Motor neuron (in vitro differentiated cells): ENCODE measurements around the gene KRTAP1-4. TPM values are rescaled to one million over a fixed set of nuclear protein-coding genes. Genes with fewer than 3 reads are reported as not detected.
A peak's percentile ranks its signal among the peaks of the same experiment; 100 is the strongest.
"Not testable (repeated sequence)": the region's sequence is repeated elsewhere in the genome, so short reads cannot be mapped to it uniquely, and the experiment has no call there.

ENCODE experiments used
- ATAC-seq, 8 experiments: fragments of 200-7000 bp; cut with Tn5 transposase; replicated peaks in 6 of 8; 2 replicates each; pipeline ENCODE4 v1.8.0; 2021; ENCODE audit warnings: mild to moderate bottlenecking in 8 of 8, moderate library complexity in 8 of 8
- H3K27ac ChIP-seq, 2 donors: fragments of 250-450 bp; sonication (Bioruptor Pico); 2 replicates each; pipeline ENCODE4 v1.9.0; 2021; ENCODE audit warnings: antibody characterized with exemption in 2 of 2, mild to moderate bottlenecking in 2 of 2, moderate library complexity in 1 of 2
- H3K4me1 ChIP-seq, 2 donors: fragments of 250-450 bp; sonication (Bioruptor Pico); replicated peaks in 1 of 2; 2 replicates each; pipeline ENCODE4 v1.6.1; 2021; ENCODE audit warnings: antibody characterized with exemption in 2 of 2, mild to moderate bottlenecking in 2 of 2, moderate library complexity in 1 of 2
- H3K4me3 ChIP-seq, 5 donors: fragments of 250-450 bp; sonication (Bioruptor Pico); 2 replicates each; pipeline ENCODE4 v1.9.0; 2021; ENCODE audit warnings: antibody characterized with exemption in 5 of 5, mild to moderate bottlenecking in 5 of 5, moderate library complexity in 4 of 5
- WGBS, 10 experiments: fragments of 450-650 bp; shearing (Covaris generic); methylation state at CpG; one replicate each; pipeline ENCODE4 v1.0.0; 2022; 5-methylcytosine and 5-hydroxymethylcytosine counted together
- in situ Hi-C, 9 experiments: fragments of 400-800 bp; cut with MboI; loops; one replicate each; pipeline ENCODE4 v1.15.0; 2021; ENCODE audit warnings: low sequenced_read_pairs in 9 of 9, low pct_unique_long_range_greater_than_20kb in 2 of 9; ENCODE audit not compliant: unreplicated experiment in 9 of 9
- total RNA-seq, 8 experiments: library from RNA; unstranded; fragments of 300-600 nt; gene quantifications; 2 replicates each; pipeline versions ENCODE4 v1.2.3 to v1.2.4, GENCODE V29; 2022

The KRTAP1-4 gene
- total RNA-seq, 8 experiments from 2014 or later = not detected

DNA sequence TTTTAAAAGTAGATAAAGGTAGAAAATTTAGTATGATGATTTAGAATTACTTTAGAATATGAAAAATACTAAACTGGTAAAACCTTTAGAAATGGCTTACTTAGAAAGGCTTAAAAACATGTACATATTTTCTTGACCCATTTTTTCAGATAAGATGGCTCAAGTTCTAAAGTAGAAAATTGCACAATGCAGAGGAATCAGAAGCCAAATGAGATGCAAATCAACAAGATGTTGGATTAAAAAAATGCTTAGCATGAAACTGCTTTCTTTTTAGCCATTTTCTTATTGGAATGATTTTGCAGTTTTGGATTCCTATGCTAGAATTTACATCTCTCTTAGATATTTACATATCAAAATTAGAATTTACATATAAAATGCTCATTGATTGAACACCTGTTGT, 19.6 kb downstream of the KRTAP1-4 start:
- Histone ChIP-seq H3K27ac (no peak overlapping the region), H3K4me1 (peaks cover 0 to 6% of the 10 kb centered on the region in 2 donors), H3K4me3 (no peak overlapping the region)
- ATAC-seq = no peak
- in situ Hi-C loops = no loop called here

DNA sequence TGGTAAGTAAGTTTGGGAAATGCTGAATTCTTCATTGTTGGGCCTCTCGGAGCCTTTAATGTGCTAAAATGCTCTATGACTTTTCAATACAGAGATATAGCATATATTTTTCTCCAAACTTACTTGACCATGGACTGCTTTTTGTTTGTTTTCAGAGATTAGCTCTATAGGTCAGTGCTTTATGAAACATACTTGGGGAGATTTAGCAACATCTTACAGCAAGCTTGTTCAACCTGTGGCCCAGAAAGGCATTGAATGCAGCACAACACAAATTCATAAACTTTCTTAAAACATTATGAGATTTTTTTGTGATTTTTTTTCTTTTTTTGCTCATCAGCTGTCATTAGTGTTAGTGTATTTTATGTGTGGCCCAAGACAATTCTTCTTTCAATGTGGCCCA, 20.1 kb downstream of the KRTAP1-4 start:
- no peak for ATAC-seq
- 22 to 100% (median 86%) methylated on average over 1 of the region's 1 CpG; no CpG with 5 or more reads in 2 of the 10 experiments for WGBS, 10 experiments
- H3K27ac ChIP-seq = no peak overlapping the region
- in situ Hi-C loops = no loop called here
- H3K4me1 ChIP-seq = peaks cover 0 to 6% of the 10 kb centered on the region in 2 donors
- no peak overlapping the region for H3K4me3 ChIP-seq

DNA sequence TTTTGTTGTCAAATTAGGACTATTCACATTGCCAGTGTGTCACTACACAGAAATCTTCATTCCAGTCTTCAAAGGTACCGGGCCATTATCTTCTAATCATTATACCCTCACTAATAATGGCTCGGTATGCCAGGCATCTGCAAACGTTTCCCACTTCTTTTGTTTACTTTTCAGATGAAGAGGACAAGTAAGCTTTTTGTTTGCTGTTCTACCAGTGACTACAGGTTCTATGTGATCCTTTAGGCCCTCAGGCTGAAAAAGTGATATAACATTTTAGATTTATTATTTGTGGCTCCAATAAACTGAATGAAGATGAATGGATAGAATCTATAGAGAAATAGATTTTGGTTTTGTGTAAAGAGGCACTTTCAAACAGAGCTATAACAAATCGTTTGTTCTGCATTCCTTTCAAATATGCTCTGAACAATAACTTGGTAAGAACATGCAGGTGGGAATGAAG, 20.7 kb downstream of the KRTAP1-4 start:
- Histone ChIP-seq H3K4me1 (peaks cover 0 to 6% of the 10 kb centered on the region in 2 donors), H3K4me3 (no peak overlapping the region), H3K27ac (no peak overlapping the region)
- peak in 1 of 8 experiments; percentile 18 for ATAC-seq
- WGBS, 10 experiments = 13 to 80% (median 52%) methylated on average over 2 to 4 of the region's 4 CpGs; no CpG with 5 or more reads in 1 of the 10 experiments
- in situ Hi-C loops = no loop called here

DNA sequence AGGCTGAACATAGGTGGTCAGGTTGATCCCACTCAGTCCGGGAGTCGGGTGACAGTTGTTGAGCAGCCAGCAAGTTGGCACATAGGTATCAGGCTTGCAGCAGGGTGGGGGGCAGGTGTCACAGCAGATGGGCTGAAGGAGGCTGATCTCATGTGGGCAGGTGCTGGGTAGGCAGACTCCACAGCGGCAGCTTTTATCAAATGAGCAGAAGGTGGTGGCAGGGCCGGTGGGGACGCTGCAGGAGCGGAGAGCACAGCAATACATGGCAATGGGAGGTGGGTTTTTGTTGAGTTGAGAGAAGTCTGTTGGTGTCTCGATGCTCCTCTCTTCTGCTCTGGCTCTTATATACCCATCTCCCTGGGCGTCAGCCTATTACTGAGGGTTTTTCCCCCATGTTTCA, 21.2 kb downstream of the KRTAP1-4 start, which contains the start of gene KRTAP3-1:
KRTAP3-1 (minus strand) TSS at position 318 of the 400 bp plus-strand sequence; CDS start at position 264, 54 bp downstream.
- ATAC-seq = no peak
- Histone ChIP-seq H3K27ac (no peak within 1 kb of the TSS), H3K4me1 (peaks cover 0 to 3% of the 10 kb centered on the region in 2 donors), H3K4me3 (no peak within 1 kb of the TSS)
- in situ Hi-C loops = no loop called here
- 40 to 100% (median 83%) methylated on average over 1 to 5 of the region's 8 CpGs; no CpG with 5 or more reads in 3 of the 10 experiments for WGBS, 10 experiments

DNA sequence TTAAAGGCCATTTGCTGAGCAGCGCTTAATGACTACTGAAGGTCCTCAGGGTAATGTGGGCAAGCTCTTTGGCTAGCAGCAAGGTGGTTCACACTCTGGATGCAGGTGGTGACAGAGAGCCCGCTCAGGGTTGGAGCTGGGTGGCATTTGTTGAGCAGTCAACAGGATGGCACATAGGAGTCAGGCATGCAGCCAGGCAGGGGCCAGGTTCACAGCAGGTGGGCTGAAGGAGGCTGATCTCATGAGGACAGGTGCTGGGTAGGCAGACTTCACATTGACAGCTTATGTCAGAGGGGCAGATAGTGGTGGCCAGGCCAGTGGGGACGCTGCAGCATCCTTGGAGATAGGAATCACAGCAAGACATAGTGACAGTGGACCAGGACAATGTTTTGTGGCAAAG, 25.6 kb downstream of the KRTAP1-4 start:
- in situ Hi-C loops = no loop called here
- 80 to 100% (median 98%) methylated on average over 1 to 3 of the region's 3 CpGs; no CpG with 5 or more reads in 4 of the 10 experiments for WGBS, 10 experiments
- Histone ChIP-seq H3K27ac (no peak overlapping the region), H3K4me3 (no peak overlapping the region), H3K4me1 (peaks cover 0 to 2% of the 10 kb centered on the region in 2 donors)
- ATAC-seq = no peak

DNA sequence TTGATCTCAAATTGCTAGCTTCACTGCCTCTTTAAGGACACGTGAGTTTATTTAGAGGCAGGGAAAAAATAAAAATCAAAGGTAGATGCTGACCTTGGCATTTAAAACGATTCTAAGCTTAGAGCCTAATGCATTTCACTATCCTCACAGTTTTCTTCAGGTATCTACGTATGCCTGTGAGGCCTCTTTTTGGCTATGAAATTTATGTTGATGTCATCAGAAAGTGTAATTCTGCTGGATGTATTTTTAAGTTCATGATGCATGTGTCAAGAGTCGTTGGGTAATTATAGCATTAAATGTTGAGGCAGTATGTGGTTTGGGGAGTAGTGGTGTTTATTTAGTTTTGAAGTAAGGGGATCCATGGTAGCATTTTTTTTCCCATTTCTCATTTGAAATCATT, 26.1 kb downstream of the KRTAP1-4 start:
- Histone ChIP-seq H3K4me3 (no peak overlapping the region), H3K4me1 (peaks cover 0 to 2% of the 10 kb centered on the region in 2 donors), H3K27ac (no peak overlapping the region)
- WGBS, 10 experiments = 40 to 88% (median 73%) methylated on average over 1 to 4 of the region's 4 CpGs; no CpG with 5 or more reads in 1 of the 10 experiments
- ATAC-seq = no peak
- in situ Hi-C loops = no loop called here

DNA sequence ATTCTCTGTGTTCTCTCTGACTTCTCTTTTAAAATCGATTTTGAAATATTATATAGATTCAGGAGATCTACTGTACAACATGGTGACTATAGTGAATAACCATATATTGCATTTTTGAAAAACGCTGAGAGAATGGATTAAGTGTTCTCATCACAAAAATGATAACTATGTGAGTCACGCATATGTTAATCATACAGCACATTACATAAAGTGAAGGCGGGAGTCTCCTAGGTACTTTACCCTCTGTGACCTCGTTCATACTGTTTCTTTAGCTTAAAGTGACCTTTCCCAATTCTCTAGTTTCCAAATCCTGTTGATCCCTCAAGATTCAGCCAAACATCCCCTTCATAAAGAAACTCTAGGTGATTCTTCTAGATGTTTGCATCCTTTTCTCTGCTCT, 27.2 kb downstream of the KRTAP1-4 start:
- in situ Hi-C loops = no loop called here
- ATAC-seq = peak in 3 of 8 experiments; percentile 48 to 96 (median 62)

DNA sequence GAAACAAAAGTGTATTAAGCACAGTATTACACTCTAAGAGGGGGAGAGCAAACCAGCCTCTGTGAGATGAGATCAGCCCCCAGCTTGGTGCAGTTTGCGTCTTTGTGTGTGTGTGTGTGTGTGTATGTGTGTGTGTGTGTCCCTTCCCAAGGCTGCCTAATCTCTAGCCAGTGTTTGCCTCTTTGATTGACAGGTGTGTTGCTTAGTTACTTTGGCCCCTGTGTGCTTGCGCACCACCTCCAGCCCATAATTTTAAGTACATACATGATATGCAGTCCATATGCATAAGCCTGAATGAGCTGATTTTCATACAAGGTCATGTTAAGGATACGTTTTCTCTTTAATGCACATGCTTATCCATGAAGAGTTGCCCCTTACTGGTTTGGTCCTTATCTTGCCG, 28.2 kb downstream of the KRTAP1-4 start:
- in situ Hi-C loops = no loop called here
- ATAC-seq = no peak
- Histone ChIP-seq H3K27ac (no peak overlapping the region), H3K4me1 (peaks cover 5 to 7% of the 10 kb centered on the region in 2 donors), H3K4me3 (no peak overlapping the region)
- whole genome bisulfite sequencing, 10 experiments = 57 to 100% (median 93%) methylated on average over 1 to 3 of the region's 4 CpGs; no CpG with 5 or more reads in 3 of the 10 experiments

More for the DNA sequence above, 27.2 kb downstream of the KRTAP1-4 start:
- Histone ChIP-seq H3K4me3 (no peak overlapping the region), H3K4me1 (peaks cover 1 to 2% of the 10 kb centered on the region in 2 donors), H3K27ac (no peak overlapping the region)
- 0 to 80% (median 36%) methylated on average over 1 to 5 of the region's 5 CpGs for WGBS, 10 experiments

DNA sequence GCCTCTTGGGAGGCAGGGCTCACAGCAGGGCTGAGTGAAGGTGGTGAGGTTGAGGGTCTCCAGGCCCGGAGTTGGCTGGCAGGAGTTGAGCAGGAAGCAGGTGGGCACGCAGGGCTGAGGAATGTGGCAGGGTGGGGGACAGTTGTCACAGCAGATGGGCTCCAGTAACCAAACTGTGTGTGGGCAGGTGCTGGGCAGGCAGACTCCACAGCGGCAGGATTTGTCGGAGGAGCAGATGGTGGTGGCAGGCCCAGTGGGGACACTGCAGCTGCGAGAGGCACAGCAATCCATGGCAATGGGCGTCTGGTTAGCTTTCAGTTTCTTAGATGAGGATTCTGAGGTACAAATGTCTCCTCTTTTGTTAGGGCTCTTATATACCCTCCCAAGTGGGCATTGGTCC, 30.4 kb downstream of the KRTAP1-4 start, which contains the start of gene KRTAP3-2:
KRTAP3-2 (minus strand) TSS at position 344 of the 400 bp plus-strand sequence; CDS start at position 291, 53 bp downstream.
- in situ Hi-C loops, ATAC-seq: not testable (repeated sequence)

DNA sequence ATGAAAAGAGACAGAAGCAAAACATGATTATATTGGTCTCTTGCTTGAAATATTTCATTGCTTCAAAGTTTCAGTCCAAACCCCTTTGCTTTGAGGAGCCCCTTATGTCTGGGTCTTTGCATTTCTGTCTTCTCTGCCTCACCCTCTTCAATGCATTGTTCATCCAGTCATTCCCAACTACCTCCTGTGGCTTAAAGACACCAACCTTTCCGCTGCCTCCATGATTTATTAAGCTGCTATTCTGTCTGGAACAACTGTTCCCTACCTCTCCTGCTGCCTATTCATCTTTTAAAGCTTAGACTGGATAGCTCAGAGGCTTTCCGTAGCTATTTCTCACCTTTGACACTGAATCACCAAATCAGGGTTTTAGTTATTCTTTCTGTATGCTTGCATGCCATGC, 32.6 kb downstream of the KRTAP1-4 start:
- ATAC-seq = peak in 1 of 8 experiments; percentile 18
- in situ Hi-C loops = no loop called here
- WGBS, 10 experiments = 20 to 69% (median 41%) methylated on average over 1 to 2 of the region's 2 CpGs
- Histone ChIP-seq H3K4me3 (no peak overlapping the region), H3K4me1 (peaks cover 4 to 7% of the 10 kb centered on the region in 2 donors), H3K27ac (no peak overlapping the region)

More for the DNA sequence above, 30.4 kb downstream of the KRTAP1-4 start, which contains the start of gene KRTAP3-2:
- not testable (repeated sequence) for H3K4me3 ChIP-seq, H3K27ac ChIP-seq, H3K4me1 ChIP-seq
- WGBS, 10 experiments = 80 to 100% methylated on average over 1 of the region's 6 CpGs; no CpG with 5 or more reads in 8 of the 10 experiments

DNA sequence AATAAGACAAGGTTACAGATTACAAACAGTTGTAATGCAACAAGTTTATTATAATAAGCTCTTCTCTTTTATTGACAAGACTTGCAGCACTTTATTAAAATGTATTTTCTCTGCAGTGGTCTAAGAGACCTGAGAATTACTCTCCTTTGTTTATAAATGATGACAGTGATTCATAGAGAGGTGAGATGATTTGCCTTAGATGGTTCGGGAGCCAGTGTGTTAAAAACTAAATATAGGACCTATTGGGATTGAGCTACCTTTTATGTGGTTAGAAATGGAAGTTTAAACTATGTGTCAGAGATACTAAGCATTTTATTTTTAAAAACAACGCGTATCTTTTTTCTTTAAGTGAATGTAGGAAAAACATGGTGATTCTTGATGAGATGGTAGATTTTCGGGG, 33.2 kb downstream of the KRTAP1-4 start:
- WGBS, 10 experiments = 54 to 100% (median 90%) methylated on average over 1 to 4 of the region's 4 CpGs; no CpG with 5 or more reads in 1 of the 10 experiments
- ATAC-seq = no peak
- in situ Hi-C loops = no loop called here
- Histone ChIP-seq H3K27ac (no peak overlapping the region), H3K4me3 (no peak overlapping the region), H3K4me1 (peaks cover 4 to 7% of the 10 kb centered on the region in 2 donors)

DNA sequence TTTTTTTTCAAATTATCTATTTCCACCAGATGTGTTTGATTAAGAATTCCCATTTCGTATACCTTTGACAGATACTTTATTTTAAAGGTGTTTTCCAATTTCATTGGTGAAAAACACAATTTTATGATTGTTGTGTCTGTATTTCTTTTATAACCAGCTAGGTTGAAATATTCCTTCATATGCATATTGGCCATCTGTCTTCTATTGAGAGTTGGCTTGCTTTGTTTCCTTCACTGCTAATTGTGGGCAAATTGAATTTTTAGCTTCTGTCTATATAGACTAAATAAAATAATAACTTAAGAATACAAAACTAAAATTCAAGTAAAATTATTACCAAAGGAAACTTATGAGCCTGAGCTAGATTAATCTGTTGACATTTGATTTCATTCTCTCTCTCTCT, 34.9 kb downstream of the KRTAP1-4 start:
- peaks cover 4 to 7% of the 10 kb centered on the region in 2 donors for H3K4me1 ChIP-seq
- in situ Hi-C loops = no loop called here
- WGBS, 10 experiments = 0 to 89% (median 77%) methylated on average over 1 of the region's 1 CpG; no CpG with 5 or more reads in 4 of the 10 experiments
- ATAC-seq = no peak
- H3K4me3 ChIP-seq = no peak overlapping the region
- H3K27ac ChIP-seq = no peak overlapping the region

DNA sequence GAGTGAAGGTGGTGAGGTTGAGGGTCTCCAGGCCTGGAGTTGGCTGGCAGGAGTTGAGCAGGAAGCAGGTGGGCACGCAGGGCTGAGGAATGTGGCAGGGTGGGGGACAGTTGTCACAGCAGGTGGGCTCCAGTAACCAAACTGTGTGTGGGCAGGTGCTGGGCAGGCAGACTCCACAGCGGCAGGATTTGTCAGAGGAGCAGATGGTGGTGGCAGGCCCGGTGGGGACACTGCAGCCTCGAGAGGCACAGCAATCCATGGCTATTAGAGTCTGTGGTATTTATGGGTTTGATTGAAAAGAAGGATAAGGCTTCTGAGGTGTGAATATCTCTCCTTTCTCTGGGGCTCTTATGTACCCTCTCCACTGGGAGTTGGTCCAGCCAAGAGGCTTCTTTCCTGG, 36.2 kb downstream of the KRTAP1-4 start, which contains the start of gene KRTAP3-3:
KRTAP3-3 (minus strand) TSS at position 326 of the 400 bp plus-strand sequence; CDS start at position 259, 67 bp downstream.
- Histone ChIP-seq H3K27ac (no peak within 1 kb of the TSS), H3K4me1 (peaks cover 4 to 7% of the 10 kb centered on the region in 2 donors), H3K4me3 (no peak within 1 kb of the TSS)
- no peak for ATAC-seq
- in situ Hi-C loops = no loop called here
- WGBS, 10 experiments = 0 to 80% (median 67%) methylated on average over 1 to 2 of the region's 4 CpGs; no CpG with 5 or more reads in 5 of the 10 experiments

DNA sequence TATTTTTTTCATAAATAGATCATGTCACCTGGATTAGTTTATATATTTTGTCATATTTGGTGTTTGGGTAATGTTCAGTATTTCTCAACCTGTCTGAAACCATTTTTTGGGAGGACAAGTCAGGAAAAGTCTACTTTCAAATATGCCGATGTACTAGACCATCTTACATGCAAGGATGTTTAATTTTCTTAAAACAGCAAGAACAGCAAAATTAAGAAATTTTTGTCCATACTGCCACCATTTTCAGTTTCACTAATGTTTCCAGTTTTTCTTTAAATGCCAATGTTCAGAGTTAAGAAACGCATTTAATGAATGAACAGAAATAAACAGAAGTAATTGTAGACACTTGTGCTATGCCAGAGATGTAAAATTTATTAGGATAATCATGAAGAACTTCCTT, 36.9 kb downstream of the KRTAP1-4 start:
- in situ Hi-C loops = no loop called here
- Histone ChIP-seq H3K27ac (no peak overlapping the region), H3K4me1 (peaks cover 4 to 7% of the 10 kb centered on the region in 2 donors), H3K4me3 (no peak overlapping the region)
- 70 to 97% (median 92%) methylated on average over 1 to 2 of the region's 2 CpGs for WGBS, 10 experiments
- no peak for ATAC-seq
